IMR-90 (cell line): ENCODE data around the gene EML6.

ENCODE experiments used
- MAZ ChIP-seq: IDR thresholded peaks from 2 replicates; pipeline ENCODE4 v1.6.1; 2012; ENCODE audit warnings: low read depth, mild to moderate bottlenecking, low read length, improper control_type of control experiment, moderate library complexity, borderline replicate concordance
- POLR2A ChIP-seq: IDR thresholded peaks from 2 replicates; pipeline ENCODE4 v1.6.1; 2012; ENCODE audit warnings: mild to moderate bottlenecking, low read depth, low read length

- TF ChIP-seq POLR2A (no peak), MAZ (no peak)
These were observed 80.6 kb downstream of the EML6 start for GRCh38 chr2:54803783-54804751.
